ENCODE results near the gene BRIP1. TPM values are rescaled to one million over a fixed set of nuclear protein-coding genes. Genes with fewer than 3 reads are reported as not detected.
A peak's percentile ranks its signal among the peaks of the same experiment; 100 is the strongest.

Gene BRIP1
- total and polyA plus RNA-seq, 5 donors from 2014 or later, result 0.71 to 3.0 (median 1.3) TPM

DNA sequence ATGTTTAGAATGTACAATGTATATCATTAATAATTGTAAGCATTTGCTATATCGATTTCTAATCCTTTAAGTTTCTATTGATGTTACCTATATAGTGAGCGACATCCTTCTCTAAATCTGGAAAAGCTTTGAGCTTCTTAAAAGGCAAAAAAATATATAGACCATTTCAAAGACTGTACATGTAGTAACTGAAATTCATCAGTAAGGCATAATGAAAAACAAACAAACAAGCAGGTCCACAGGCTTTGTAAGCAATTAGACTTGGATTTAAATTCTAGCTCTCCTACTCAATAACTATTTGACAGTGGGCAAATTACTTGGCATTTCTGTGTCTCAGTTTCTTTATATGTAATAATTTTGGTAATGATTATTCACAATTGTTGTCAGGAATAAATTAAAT lies 220.6 kb downstream of the BRIP1 start:
- no peak overlapping the region for H3K4me3 Mint-ChIP-seq
- Histone ChIP-seq H3K4me1 (ENCODE audit: control insufficient read depth, insufficient read depth, low read length, poor library complexity, severe bottlenecking) (no peaks in the 10 kb centered on the region), H3K4me3 (ENCODE audit: low read depth, low read length) (no peak overlapping the region), H3K9me3 (ENCODE audit: control insufficient read depth in 2 of 2, low read length in 2 of 2) (no peaks in the 10 kb centered on the region), H3K27me3 (ENCODE audit: control insufficient read depth, insufficient read depth, low read length) (peaks cover 17% of the 10 kb centered on the region), H3K36me3 (ENCODE audit: control insufficient read depth, insufficient read depth, low read length) (no peaks in the 10 kb centered on the region), H3K27ac (ENCODE audit: insufficient read depth, low read length, poor library complexity, severe bottlenecking) (no peak overlapping the region)
- H3K36me3 Mint-ChIP-seq, result no peaks in the 10 kb centered on the region
- H3K9me3 Mint-ChIP-seq, result peaks cover 0 to 2% (median 0%) of the 10 kb centered on the region in 7 donors
- ATAC-seq (ENCODE audit: low read depth in 2 of 2) (no peak), DNase-seq (no peak)
- H3K27ac Mint-ChIP-seq, result no peak overlapping the region
- peaks cover 33% of the 10 kb centered on the region for H3K27me3 Mint-ChIP-seq
- no peaks in the 10 kb centered on the region for H3K4me1 Mint-ChIP-seq

DNA sequence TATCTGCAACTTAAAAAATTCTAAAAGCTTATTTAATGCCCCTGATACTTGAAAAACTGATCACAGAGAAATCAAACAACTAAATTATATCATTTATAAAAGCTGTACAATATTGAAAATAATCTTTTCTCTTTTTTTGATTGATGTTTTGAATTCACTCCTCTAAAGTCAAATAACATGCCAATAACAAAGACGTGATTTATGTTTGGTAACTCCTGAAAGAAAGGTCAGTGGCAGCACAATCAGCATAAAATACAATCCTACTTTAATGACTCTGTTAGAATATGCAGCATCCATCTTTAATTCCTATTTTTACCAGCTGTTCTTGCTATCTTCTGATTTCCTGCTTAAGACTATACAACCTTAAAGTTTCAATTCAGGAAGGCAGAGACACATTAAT lies 221.6 kb downstream of the BRIP1 start:
- Histone ChIP-seq H3K27ac (ENCODE audit: insufficient read depth, low read length, poor library complexity, severe bottlenecking) (no peak overlapping the region), H3K36me3 (ENCODE audit: control insufficient read depth, insufficient read depth, low read length) (no peaks in the 10 kb centered on the region), H3K4me1 (ENCODE audit: control insufficient read depth, insufficient read depth, low read length, poor library complexity, severe bottlenecking) (no peaks in the 10 kb centered on the region), H3K27me3 (ENCODE audit: control insufficient read depth, insufficient read depth, low read length) (peaks cover 19% of the 10 kb centered on the region), H3K9me3 (ENCODE audit: control insufficient read depth in 2 of 2, low read length in 2 of 2) (no peaks in the 10 kb centered on the region), H3K4me3 (ENCODE audit: low read depth, low read length) (no peak overlapping the region)
- ATAC-seq (ENCODE audit: low read depth in 2 of 2) (no peak), DNase-seq (no peak)
- no peak overlapping the region for H3K4me3 Mint-ChIP-seq
- H3K27me3 Mint-ChIP-seq, result peaks cover 37% of the 10 kb centered on the region
- H3K4me1 Mint-ChIP-seq, result no peaks in the 10 kb centered on the region
- H3K27ac Mint-ChIP-seq, result no peak overlapping the region
- no peaks in the 10 kb centered on the region for H3K36me3 Mint-ChIP-seq
- H3K9me3 Mint-ChIP-seq, result no peaks in the 10 kb centered on the region

GRCh38 chr17:61641084-61641483 lies 222.2 kb downstream of the BRIP1 start:
- Mint-ChIP-seq H3K27me3 (peaks cover 41% of the 10 kb centered on the region), H3K4me1 (peaks cover 0 to 2% (median 0%) of the 10 kb centered on the region in 4 donors), H3K27ac (no peak overlapping the region)

DNA sequence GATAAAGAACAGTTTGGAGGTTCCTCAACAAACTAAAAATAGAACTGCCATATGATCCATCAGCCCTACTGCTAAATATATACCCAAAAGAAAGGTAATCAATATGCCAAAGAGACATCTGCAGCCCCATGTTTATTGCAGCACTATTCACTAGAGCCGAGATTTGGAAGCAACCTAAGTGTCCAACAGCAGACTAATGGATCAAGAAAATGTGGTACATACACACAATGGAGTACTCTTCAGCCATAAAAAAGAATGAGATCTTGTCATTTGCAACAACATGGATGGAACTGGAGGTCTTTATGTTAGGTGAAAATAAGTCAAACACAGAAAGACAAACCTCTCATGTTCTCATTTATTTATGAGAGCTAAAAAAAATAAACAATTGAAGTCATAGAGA lies 223.5 kb downstream of the BRIP1 start:
- DNase-seq, result no peak
- no peak overlapping the region for H3K4me3 Mint-ChIP-seq
- Histone ChIP-seq H3K4me1 (ENCODE audit: control insufficient read depth, insufficient read depth, low read length, poor library complexity, severe bottlenecking) (no peaks in the 10 kb centered on the region), H3K4me3 (ENCODE audit: low read depth, low read length) (no peak overlapping the region), H3K36me3 (ENCODE audit: control insufficient read depth, insufficient read depth, low read length) (no peaks in the 10 kb centered on the region), H3K27me3 (ENCODE audit: control insufficient read depth, insufficient read depth, low read length) (peaks cover 18% of the 10 kb centered on the region), H3K27ac (ENCODE audit: insufficient read depth, low read length, poor library complexity, severe bottlenecking) (no peak overlapping the region), H3K9me3 (ENCODE audit: control insufficient read depth in 2 of 2, low read length in 2 of 2) (no peaks in the 10 kb centered on the region)
- H3K4me1 Mint-ChIP-seq, result peaks cover 0 to 6% (median 0%) of the 10 kb centered on the region in 4 donors
- no peaks in the 10 kb centered on the region for H3K36me3 Mint-ChIP-seq
- H3K27ac Mint-ChIP-seq, result no peak overlapping the region
- no peak for ATAC-seq (ENCODE audit: low read depth in 2 of 2)
- peaks cover 46% of the 10 kb centered on the region for H3K27me3 Mint-ChIP-seq
- H3K9me3 Mint-ChIP-seq, result peaks cover 0 to 9% (median 0%) of the 10 kb centered on the region in 7 donors

More at GRCh38 chr17:61641084-61641483, 222.2 kb downstream of the BRIP1 start:
- no peaks in the 10 kb centered on the region for H3K9me3 ChIP-seq (ENCODE audit: control insufficient read depth in 2 of 2, low read length in 2 of 2)
- Mint-ChIP-seq H3K4me3 (no peak overlapping the region), H3K36me3 (no peaks in the 10 kb centered on the region), H3K9me3 (no peaks in the 10 kb centered on the region)
- no peak for DNase-seq
- H3K4me3 ChIP-seq (ENCODE audit: low read depth, low read length), result no peak overlapping the region
- no peaks in the 10 kb centered on the region for H3K4me1 ChIP-seq (ENCODE audit: control insufficient read depth, insufficient read depth, low read length, poor library complexity, severe bottlenecking)
- no peak overlapping the region for H3K27ac ChIP-seq (ENCODE audit: insufficient read depth, low read length, poor library complexity, severe bottlenecking)
- no peaks in the 10 kb centered on the region for H3K36me3 ChIP-seq (ENCODE audit: control insufficient read depth, insufficient read depth, low read length)
- H3K27me3 ChIP-seq (ENCODE audit: control insufficient read depth, insufficient read depth, low read length), result peaks cover 19% of the 10 kb centered on the region
- no peak for ATAC-seq (ENCODE audit: low read depth in 2 of 2)

DNA sequence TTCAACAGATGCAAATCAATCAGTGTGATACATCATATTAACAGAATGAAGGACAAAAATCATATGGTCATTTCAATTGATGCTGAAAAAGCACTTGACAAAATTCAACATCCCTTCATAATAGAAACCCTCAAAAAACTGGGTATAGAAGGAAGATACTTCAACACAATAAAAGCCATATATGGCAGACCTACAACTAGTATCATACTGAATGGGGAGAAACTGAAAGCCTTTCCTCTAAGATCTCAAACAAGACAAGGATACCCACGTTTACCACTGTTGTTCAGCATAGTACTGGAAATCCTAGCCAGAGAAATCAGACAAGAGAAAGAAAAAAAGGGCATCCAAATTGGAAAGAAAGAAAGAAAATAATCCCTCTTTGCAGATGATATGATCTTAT lies 225.2 kb downstream of the BRIP1 start:
- DNase-seq, result no peak
- Mint-ChIP-seq H3K4me3 (no peak overlapping the region), H3K27ac (no peak overlapping the region), H3K4me1 (peaks cover 0 to 6% (median 0%) of the 10 kb centered on the region in 4 donors), H3K27me3 (peaks cover 51% of the 10 kb centered on the region), H3K36me3 (no peaks in the 10 kb centered on the region), H3K9me3 (peaks cover 0 to 9% (median 0%) of the 10 kb centered on the region in 7 donors)
- Histone ChIP-seq H3K27me3 (ENCODE audit: control insufficient read depth, insufficient read depth, low read length) (peaks cover 19% of the 10 kb centered on the region), H3K27ac (ENCODE audit: insufficient read depth, low read length, poor library complexity, severe bottlenecking) (no peak overlapping the region), H3K9me3 (ENCODE audit: control insufficient read depth in 2 of 2, low read length in 2 of 2) (no peaks in the 10 kb centered on the region), H3K4me3 (ENCODE audit: low read depth, low read length) (no peak overlapping the region), H3K36me3 (ENCODE audit: control insufficient read depth, insufficient read depth, low read length) (no peaks in the 10 kb centered on the region), H3K4me1 (ENCODE audit: control insufficient read depth, insufficient read depth, low read length, poor library complexity, severe bottlenecking) (no peaks in the 10 kb centered on the region)
- no peak for ATAC-seq (ENCODE audit: low read depth in 2 of 2)

DNA sequence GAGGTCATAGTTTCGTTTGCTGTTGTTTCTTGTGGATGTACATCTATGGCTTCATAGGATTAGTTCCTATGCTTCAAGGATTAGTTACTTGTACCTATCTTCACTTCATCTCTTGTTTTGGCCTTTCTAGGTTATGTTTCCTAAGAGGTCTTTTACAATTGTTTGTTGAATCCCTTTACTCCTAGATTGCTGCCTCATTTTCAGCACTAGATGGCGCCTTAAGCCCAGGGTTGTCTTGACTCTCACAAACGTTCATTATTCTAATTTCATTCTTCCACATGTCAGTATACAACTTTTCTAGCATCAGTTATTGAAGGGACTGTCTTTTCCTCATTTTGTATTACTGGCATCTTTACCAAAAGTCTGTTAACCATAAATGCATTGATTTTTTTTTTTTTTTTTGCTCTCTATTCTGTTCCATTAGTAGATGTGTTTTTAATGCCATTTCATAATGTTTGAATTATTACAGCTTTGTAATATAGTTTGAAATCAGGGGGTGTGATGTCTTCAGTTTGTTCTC lies 227.4 kb downstream of the BRIP1 start:
- peaks cover 66% of the 10 kb centered on the region for H3K27me3 Mint-ChIP-seq
- Histone ChIP-seq H3K4me1 (ENCODE audit: control insufficient read depth, insufficient read depth, low read length, poor library complexity, severe bottlenecking) (no peaks in the 10 kb centered on the region), H3K36me3 (ENCODE audit: control insufficient read depth, insufficient read depth, low read length) (no peaks in the 10 kb centered on the region), H3K4me3 (ENCODE audit: low read depth, low read length) (no peak overlapping the region), H3K27me3 (ENCODE audit: control insufficient read depth, insufficient read depth, low read length) (peaks cover 21% of the 10 kb centered on the region), H3K9me3 (ENCODE audit: control insufficient read depth in 2 of 2, low read length in 2 of 2) (no peaks in the 10 kb centered on the region), H3K27ac (ENCODE audit: insufficient read depth, low read length, poor library complexity, severe bottlenecking) (no peak overlapping the region)
- H3K4me3 Mint-ChIP-seq, result no peak overlapping the region
- peaks cover 0 to 9% (median 0%) of the 10 kb centered on the region in 7 donors for H3K9me3 Mint-ChIP-seq
- ATAC-seq (ENCODE audit: low read depth in 2 of 2) (no peak), DNase-seq (peak; percentile 45 to 71 (median 50))
- no peaks in the 10 kb centered on the region for H3K36me3 Mint-ChIP-seq
- H3K4me1 Mint-ChIP-seq, result peaks cover 0 to 6% (median 0%) of the 10 kb centered on the region in 4 donors
- peak overlapping the region in 1 of 3 donors; percentile 12 for H3K27ac Mint-ChIP-seq

GRCh38 chr17:61634942-61635538 lies 228.3 kb downstream of the BRIP1 start:
- H3K9me3 Mint-ChIP-seq, result peaks cover 0 to 9% (median 0%) of the 10 kb centered on the region in 7 donors
- H3K27ac Mint-ChIP-seq, result no peak overlapping the region
- H3K27me3 ChIP-seq (ENCODE audit: control insufficient read depth, insufficient read depth, low read length), result peaks cover 27% of the 10 kb centered on the region
- no peak overlapping the region for H3K4me3 Mint-ChIP-seq
- H3K9me3 ChIP-seq (ENCODE audit: control insufficient read depth in 2 of 2, low read length in 2 of 2), result no peaks in the 10 kb centered on the region
- H3K27ac ChIP-seq (ENCODE audit: insufficient read depth, low read length, poor library complexity, severe bottlenecking), result no peak overlapping the region
- no peak overlapping the region for H3K4me3 ChIP-seq (ENCODE audit: low read depth, low read length)
- ATAC-seq (ENCODE audit: low read depth in 2 of 2), result no peak
- peaks cover 66% of the 10 kb centered on the region for H3K27me3 Mint-ChIP-seq
- no peaks in the 10 kb centered on the region for H3K36me3 ChIP-seq (ENCODE audit: control insufficient read depth, insufficient read depth, low read length)
- DNase-seq, result no peak
- H3K36me3 Mint-ChIP-seq, result no peaks in the 10 kb centered on the region
- no peaks in the 10 kb centered on the region for H3K4me1 ChIP-seq (ENCODE audit: control insufficient read depth, insufficient read depth, low read length, poor library complexity, severe bottlenecking)
- peaks cover 0 to 6% (median 0%) of the 10 kb centered on the region in 4 donors for H3K4me1 Mint-ChIP-seq

DNA sequence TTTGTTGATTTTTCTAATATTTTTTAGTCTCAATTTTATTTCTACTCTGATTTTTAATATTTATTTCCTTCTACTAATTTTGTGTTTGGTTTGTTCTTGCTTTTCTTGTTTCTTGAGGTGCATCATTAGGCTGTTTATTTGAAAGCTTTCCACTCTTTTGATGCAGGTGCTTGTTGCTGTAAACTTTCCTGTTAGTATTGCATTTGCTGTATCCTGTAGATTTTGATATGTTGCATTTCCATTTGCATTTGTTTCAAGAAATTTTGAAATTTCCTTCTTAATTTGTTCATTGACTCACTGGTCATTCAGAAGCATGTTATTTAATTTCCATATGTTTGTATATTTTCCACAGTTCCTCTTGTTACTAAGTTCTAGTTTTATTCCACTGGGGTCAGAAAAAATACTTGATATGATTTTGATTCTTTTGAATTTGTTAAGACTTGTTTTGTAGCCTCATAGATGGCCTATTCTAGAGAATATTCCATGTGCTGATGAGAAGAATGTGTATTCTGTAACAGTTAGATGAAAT lies 229.3 kb downstream of the BRIP1 start:
- Mint-ChIP-seq H3K4me1 (peaks cover 0 to 6% (median 0%) of the 10 kb centered on the region in 4 donors), H3K9me3 (peaks cover 0 to 9% (median 0%) of the 10 kb centered on the region in 7 donors)
- no peak for ATAC-seq (ENCODE audit: low read depth in 2 of 2)

More for the DNA sequence above, 229.3 kb downstream of the BRIP1 start:
- H3K4me1 ChIP-seq (ENCODE audit: control insufficient read depth, insufficient read depth, low read length, poor library complexity, severe bottlenecking), result no peaks in the 10 kb centered on the region
- no peak overlapping the region for H3K27ac ChIP-seq (ENCODE audit: insufficient read depth, low read length, poor library complexity, severe bottlenecking)
- H3K27me3 Mint-ChIP-seq, result peaks cover 72% of the 10 kb centered on the region
- no peak for DNase-seq
- H3K36me3 ChIP-seq (ENCODE audit: control insufficient read depth, insufficient read depth, low read length), result no peaks in the 10 kb centered on the region
- peaks cover 27% of the 10 kb centered on the region for H3K27me3 ChIP-seq (ENCODE audit: control insufficient read depth, insufficient read depth, low read length)
- H3K4me3 Mint-ChIP-seq, result no peak overlapping the region
- no peaks in the 10 kb centered on the region for H3K9me3 ChIP-seq (ENCODE audit: control insufficient read depth in 2 of 2, low read length in 2 of 2)
- H3K27ac Mint-ChIP-seq, result no peak overlapping the region
- H3K4me3 ChIP-seq (ENCODE audit: low read depth, low read length), result no peak overlapping the region
- H3K36me3 Mint-ChIP-seq, result no peaks in the 10 kb centered on the region
